GM12872 (cell line): ENCODE measurements around the gene RANBP3.

ENCODE experiments used
- TF ChIP-seq, protein P1 (sequence below): IDR thresholded peaks from 3 replicates; pipeline ENCODE4 v1.5.1; 2011; ENCODE audit warnings: low read depth, mild to moderate bottlenecking, low read length, moderate library complexity; ENCODE audit not compliant: insufficient read depth

The RANBP3 gene

DNA sequence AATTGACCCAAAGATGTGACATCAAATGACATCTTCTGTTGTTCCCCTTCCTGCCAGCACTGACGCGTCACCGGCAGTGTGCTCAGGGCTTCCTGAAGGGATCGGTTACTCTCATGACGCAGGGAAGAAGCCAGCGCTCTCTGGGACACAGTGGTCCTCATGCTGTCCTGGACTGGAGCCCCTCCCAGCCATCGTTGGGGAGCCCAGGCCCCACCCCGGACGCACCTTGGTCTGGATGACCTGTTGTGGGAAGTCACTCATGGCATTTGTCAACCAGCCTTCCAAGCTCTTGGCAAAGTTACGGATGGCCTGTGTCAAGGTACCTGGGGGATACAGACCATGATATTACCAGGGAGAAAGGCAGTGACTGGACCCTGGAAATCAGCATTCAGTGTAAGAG is 26.0 kb upstream of the RANBP3 start:
- TF ChIP-seq, protein P1, sequence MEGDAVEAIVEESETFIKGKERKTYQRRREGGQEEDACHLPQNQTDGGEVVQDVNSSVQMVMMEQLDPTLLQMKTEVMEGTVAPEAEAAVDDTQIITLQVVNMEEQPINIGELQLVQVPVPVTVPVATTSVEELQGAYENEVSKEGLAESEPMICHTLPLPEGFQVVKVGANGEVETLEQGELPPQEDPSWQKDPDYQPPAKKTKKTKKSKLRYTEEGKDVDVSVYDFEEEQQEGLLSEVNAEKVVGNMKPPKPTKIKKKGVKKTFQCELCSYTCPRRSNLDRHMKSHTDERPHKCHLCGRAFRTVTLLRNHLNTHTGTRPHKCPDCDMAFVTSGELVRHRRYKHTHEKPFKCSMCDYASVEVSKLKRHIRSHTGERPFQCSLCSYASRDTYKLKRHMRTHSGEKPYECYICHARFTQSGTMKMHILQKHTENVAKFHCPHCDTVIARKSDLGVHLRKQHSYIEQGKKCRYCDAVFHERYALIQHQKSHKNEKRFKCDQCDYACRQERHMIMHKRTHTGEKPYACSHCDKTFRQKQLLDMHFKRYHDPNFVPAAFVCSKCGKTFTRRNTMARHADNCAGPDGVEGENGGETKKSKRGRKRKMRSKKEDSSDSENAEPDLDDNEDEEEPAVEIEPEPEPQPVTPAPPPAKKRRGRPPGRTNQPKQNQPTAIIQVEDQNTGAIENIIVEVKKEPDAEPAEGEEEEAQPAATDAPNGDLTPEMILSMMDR = no peak

GRCh38 chr19:6002591-6002990 is 24.7 kb upstream of the RANBP3 start:
- TF ChIP-seq, protein P1 = no peak

DNA sequence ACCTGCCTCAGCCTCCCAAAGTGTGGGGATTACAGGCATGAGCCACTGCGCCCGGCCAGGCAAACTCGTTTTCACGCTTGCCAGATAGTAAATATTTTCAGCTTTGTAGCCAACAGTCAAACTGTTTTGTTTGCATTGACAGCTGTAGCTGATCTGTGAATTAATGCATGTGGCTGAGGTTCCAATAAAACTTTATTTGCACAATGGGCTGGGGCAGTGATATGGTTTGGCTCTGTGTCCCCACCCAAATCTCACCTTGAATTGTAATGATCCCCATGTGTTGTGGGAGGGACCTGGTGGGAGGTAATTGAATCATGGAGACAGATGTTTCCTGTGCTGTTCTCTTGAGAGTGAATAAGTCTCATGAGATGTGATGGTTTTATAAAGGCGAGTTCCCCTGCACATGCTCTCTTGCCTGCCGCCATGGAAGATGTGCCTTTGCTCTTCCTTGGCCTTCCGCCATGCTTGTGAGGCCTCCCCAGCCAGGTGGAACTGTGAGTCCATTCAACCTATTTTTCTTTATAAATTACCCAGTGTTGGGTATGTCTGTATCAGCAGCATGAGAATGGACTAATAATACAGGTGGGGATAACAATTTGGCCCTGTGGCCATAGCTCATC is 22.4 kb upstream of the RANBP3 start:
- TF ChIP-seq, protein P1 = no peak

- TF ChIP-seq, protein P1 = no peak
Measured at GRCh38 chr19:5999693-6000092, 21.8 kb upstream of the RANBP3 start.

DNA sequence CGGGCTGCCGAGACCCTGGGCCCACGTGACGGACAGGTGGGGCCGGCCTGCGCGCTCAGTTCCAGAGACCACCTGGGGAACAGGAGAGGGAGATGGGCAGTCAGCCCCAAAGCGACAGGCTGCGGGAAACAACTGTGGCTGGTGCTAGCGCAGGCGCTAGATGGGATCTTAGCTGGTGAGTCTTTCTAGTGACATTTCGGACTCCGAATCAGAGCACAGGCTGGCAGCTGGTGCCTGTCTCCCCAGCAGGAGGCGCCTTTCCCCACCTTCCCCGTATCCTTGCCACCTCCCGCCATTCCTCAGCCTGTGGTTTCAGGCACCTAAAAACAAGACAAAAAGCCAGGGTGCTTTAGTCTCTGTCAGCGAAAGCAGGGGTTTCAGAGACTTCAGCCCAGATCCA is 19.4 kb upstream of the RANBP3 start:
- TF ChIP-seq, protein P1 = no peak

DNA sequence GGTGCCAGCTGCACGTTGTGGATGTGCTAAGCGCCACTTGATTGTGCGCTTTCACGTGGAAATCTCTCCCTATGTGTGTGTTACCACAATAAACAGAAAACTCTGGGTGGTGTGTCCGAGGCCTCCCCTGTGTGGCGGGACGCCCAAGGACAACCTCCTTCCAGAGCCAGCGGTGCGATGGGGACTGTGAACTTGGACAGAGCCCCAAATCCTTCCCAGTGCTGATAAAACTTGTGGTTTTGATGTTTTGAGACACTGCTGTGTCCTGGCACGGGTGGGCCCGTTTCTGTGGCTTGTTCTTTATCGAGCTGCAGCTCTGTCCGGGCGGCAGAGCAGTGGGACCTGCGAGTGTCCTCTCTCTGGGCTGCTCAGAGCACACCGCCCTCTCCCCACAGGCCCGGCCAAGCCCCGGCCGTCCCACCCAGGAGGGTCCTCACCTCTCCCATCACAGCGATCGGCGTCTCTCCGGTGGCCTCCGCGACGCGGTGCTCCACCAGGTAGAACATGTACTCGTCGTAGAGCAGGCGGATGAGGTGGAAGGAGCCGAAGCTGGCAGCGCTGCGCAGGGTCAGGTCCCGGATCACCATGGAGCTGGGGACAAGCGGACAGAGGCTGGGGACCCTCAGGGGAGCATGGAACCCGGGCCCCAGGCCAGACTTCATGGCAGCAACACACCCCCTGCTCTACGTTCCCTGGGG is 18.8 kb upstream of the RANBP3 start:
- TF ChIP-seq, protein P1 = no peak

DNA sequence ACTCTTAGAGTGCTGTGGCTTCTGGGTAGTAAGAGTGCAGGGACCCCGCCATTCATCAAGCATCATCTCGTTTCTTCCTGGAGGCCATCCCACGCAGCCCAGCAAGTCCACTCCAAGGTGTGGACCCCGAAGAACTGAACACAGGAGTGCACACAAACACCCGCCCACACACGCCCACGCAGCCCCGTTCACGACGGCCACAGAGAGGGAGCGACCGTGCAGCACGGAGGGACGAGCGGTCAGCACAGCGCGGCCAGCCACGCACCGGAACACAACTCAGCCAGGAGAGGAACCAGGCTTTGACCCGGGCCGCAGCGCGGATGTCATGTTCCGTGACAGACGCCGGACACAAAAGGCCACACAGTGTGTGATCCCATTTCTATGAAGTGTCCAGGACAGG is 18.2 kb upstream of the RANBP3 start:
- TF ChIP-seq, protein P1 = no peak
